Tibial nerve (tissue), 4 donors: ENCODE data around the gene SDCCAG8. TPM values are rescaled to one million over a fixed set of nuclear protein-coding genes. Genes with fewer than 3 reads are reported as not detected.

ENCODE experiments used
- DNase-seq, 2 donors: peaks; one replicate each; pipeline ENCODE4 v3.0.0-alpha.2; 2019; ENCODE audit warnings: low spot score in 2 of 2
- H3K27ac ChIP-seq, 4 donors: fragments of 200-600 bp; sonication (generic) in 3 of 4; one replicate each; pipeline ENCODE4 v1.5.1; 2017 to 2019; ENCODE audit warnings: mild to moderate bottlenecking in 1 of 4
- H3K27me3 ChIP-seq, 2 donors: fragments of 200-600 bp; sonication (generic) in 1 of 2; one replicate each; pipeline versions ENCODE4 v1.5.1 to v1.6.0; 2017 to 2019
- H3K36me3 ChIP-seq, 3 donors: fragments of 200-600 bp; sonication (generic); one replicate each; pipeline ENCODE4 v1.5.1; 2018 to 2019
- H3K4me1 ChIP-seq, 4 donors: fragments of 200-600 bp; sonication (generic) in 3 of 4; one replicate each; pipeline ENCODE4 v1.5.1; 2017 to 2019
- H3K4me3 ChIP-seq, 4 donors: fragments of 200-600 bp; sonication (generic) in 3 of 4; one replicate each; pipeline ENCODE4 v1.5.1; 2017 to 2019; ENCODE audit warnings: mild to moderate bottlenecking in 1 of 4, moderate library complexity in 1 of 4
- H3K9me3 ChIP-seq, 4 donors: fragments of 200-600 bp; sonication (generic) in 3 of 4; one replicate each; pipeline ENCODE4 v1.5.1; 2017 to 2019
- CTCF ChIP-seq, 5 experiments: fragments of 200-600 bp in 3 of 5; fragments of 450-650 bp in 2 of 5; sonication (generic) in 3 of 5; IDR thresholded peaks; one replicate each; pipeline ENCODE4 v1.5.1; 2016 to 2019; ENCODE audit warnings: antibody characterized with exemption in 5 of 5, mild to moderate bottlenecking in 3 of 5, moderate library complexity in 2 of 5
- EP300 ChIP-seq, 2 donors: sonication (generic); formaldehyde crosslinking; IDR thresholded peaks; one replicate each; pipeline ENCODE4 v1.6.1; 2017; ENCODE audit warnings: antibody characterized with exemption in 2 of 2, mild to moderate bottlenecking in 1 of 2
- POLR2A ChIP-seq, 2 donors: fragments of 450-650 bp; IDR thresholded peaks; one replicate each; pipeline ENCODE4 v1.6.1; 2017; ENCODE audit warnings: antibody characterized with exemption in 2 of 2, mild to moderate bottlenecking in 2 of 2, moderate library complexity in 2 of 2
- whole genome bisulfite sequencing, 2 donors: methylation state at CpG; one replicate each; pipeline ENCODE4 v1.1.5; 2018; 5-methylcytosine and 5-hydroxymethylcytosine counted together
- total RNA-seq, 4 donors: library from RNA; depleted of rRNA; stranded (reverse); fragments of >200 nt; gene quantifications; one replicate each; pipeline ENCODE4 v1.1.0, GENCODE V29; 2016

Gene SDCCAG8
- total RNA-seq, 4 donors from 2014 or later: 39.0 to 86.5 (median 56.0) TPM

- no peak for DNase-seq
- Histone ChIP-seq H3K4me1 (no peaks in the 10 kb centered on the region), H3K4me3 (no peak overlapping the region), H3K27me3 (no peaks in the 10 kb centered on the region), H3K27ac (no peak overlapping the region), H3K9me3 (no peaks in the 10 kb centered on the region), H3K36me3 (peaks cover 0 to 22% (median 0%) of the 10 kb centered on the region in 3 donors)
- no peak for TF ChIP-seq POLR2A (IDR thresholded peaks at IDR 0.05)
- TF ChIP-seq CTCF (IDR thresholded peaks at IDR 0.05): no peak
- TF ChIP-seq EP300 (IDR thresholded peaks at IDR 0.05): no peak
- WGBS, 2 donors: 95 to 96% methylated on average over 1 of the region's 1 CpG
Measured at GRCh38 chr1:243388276-243388675, 132.4 kb downstream of the SDCCAG8 start.

GRCh38 chr1:243390162-243390791 lies 134.4 kb downstream of the SDCCAG8 start:
- H3K9me3 ChIP-seq: no peaks in the 10 kb centered on the region
- H3K27me3 ChIP-seq: no peaks in the 10 kb centered on the region
- H3K27ac ChIP-seq: no peak overlapping the region
- TF ChIP-seq CTCF (IDR thresholded peaks at IDR 0.05): no peak
- TF ChIP-seq POLR2A (IDR thresholded peaks at IDR 0.05): no peak
- no peak for TF ChIP-seq EP300 (IDR thresholded peaks at IDR 0.05)
- no peaks in the 10 kb centered on the region for H3K4me1 ChIP-seq
- 81 to 82% methylated on average over 8 of the region's 8 CpGs for WGBS, 2 donors
- H3K4me3 ChIP-seq: no peak overlapping the region
- DNase-seq: no peak
- H3K36me3 ChIP-seq: peaks cover 0 to 6% (median 0%) of the 10 kb centered on the region in 3 donors

DNA sequence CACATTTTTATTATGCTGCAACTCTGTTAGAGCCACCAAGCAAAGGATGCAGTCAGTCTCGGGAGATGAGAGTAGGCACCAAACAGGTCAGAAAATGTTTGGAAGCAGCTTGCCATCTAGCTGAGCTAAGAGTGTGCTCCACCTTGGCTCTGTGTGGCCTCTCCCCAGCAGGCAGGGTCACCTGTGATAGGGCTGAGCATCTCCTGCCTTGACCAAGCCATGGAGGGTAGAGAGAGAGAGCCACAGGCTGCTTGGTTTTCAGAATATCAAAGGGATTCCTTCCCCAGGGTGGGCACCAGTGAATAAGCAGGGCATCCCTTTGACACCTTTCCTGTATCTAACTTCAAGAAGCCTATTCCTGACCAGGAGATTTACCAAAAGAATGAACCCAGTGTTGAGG lies 135.5 kb downstream of the SDCCAG8 start:
- Histone ChIP-seq H3K27ac (no peak overlapping the region), H3K27me3 (no peaks in the 10 kb centered on the region), H3K4me3 (no peak overlapping the region), H3K36me3 (peaks cover 0 to 5% (median 0%) of the 10 kb centered on the region in 3 donors), H3K4me1 (no peaks in the 10 kb centered on the region), H3K9me3 (no peaks in the 10 kb centered on the region)
- WGBS, 2 donors: 100% methylated on average over 1 of the region's 1 CpG
- no peak for DNase-seq
- TF ChIP-seq POLR2A (IDR thresholded peaks at IDR 0.05) (no peak), CTCF (IDR thresholded peaks at IDR 0.05) (no peak), EP300 (IDR thresholded peaks at IDR 0.05) (no peak)

- TF ChIP-seq CTCF (IDR thresholded peaks at IDR 0.05) (no peak), EP300 (IDR thresholded peaks at IDR 0.05) (no peak), POLR2A (IDR thresholded peaks at IDR 0.05) (no peak)
- DNase-seq: no peak
- Histone ChIP-seq H3K4me1 (no peaks in the 10 kb centered on the region), H3K4me3 (no peak overlapping the region), H3K36me3 (peaks cover 0 to 5% (median 0%) of the 10 kb centered on the region in 3 donors), H3K9me3 (no peaks in the 10 kb centered on the region), H3K27ac (no peak overlapping the region), H3K27me3 (no peaks in the 10 kb centered on the region)
- 95% methylated on average over 4 of the region's 4 CpGs for WGBS, 2 donors
Measured at GRCh38 chr1:243393096-243393495, 137.3 kb downstream of the SDCCAG8 start.

DNA sequence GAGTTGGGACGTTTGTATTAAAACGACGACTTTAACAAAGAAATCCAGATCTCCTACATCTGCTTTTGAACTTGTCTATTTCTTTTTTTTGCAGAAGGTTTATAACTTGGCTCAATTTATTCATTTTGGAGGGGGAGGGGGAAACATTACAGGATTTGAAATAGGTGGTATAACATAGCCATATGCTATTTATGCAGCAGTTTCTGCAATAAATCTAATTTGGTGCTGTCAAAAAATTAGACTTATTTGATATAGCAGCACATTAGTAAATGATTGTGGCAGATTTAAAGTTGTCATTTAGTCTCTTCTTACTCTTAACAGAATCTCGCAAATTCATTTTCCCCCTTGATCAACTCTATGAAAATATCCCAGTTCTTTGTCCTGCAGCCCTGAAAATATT lies 138.2 kb downstream of the SDCCAG8 start:
- H3K27me3 ChIP-seq: no peaks in the 10 kb centered on the region
- no peak overlapping the region for H3K4me3 ChIP-seq
- DNase-seq: no peak
- peaks cover 0 to 5% (median 0%) of the 10 kb centered on the region in 3 donors for H3K36me3 ChIP-seq
- TF ChIP-seq POLR2A (IDR thresholded peaks at IDR 0.05) (no peak), CTCF (IDR thresholded peaks at IDR 0.05) (no peak), EP300 (IDR thresholded peaks at IDR 0.05) (no peak)
- 87 to 88% methylated on average over 4 of the region's 4 CpGs for WGBS, 2 donors
- no peak overlapping the region for H3K27ac ChIP-seq
- H3K9me3 ChIP-seq: no peaks in the 10 kb centered on the region
- H3K4me1 ChIP-seq: no peaks in the 10 kb centered on the region
